Measurements from ENCODE around the gene KRT2.

DNA sequence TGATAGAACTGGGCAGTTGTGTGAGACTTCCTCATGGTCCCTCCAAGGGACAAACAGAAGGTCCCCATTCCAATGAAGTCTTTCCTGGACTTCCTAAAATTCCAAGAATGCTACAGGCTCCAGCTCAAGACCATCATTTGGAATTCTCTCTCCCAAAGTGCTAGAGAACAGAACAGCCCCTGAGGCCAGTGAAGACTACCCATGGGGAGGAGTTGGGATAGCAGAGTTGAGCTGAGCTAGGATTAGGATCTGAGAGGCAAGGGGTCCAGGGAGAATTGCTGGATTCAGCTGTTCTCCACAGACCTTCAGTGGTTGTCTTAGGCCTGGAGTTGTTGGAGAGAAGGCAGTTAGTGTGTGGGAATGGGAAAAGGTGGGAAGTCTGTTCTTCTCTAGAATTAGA lies 17.4 kb upstream of the KRT2 start:
- TF ChIP-seq, protein P1, sequence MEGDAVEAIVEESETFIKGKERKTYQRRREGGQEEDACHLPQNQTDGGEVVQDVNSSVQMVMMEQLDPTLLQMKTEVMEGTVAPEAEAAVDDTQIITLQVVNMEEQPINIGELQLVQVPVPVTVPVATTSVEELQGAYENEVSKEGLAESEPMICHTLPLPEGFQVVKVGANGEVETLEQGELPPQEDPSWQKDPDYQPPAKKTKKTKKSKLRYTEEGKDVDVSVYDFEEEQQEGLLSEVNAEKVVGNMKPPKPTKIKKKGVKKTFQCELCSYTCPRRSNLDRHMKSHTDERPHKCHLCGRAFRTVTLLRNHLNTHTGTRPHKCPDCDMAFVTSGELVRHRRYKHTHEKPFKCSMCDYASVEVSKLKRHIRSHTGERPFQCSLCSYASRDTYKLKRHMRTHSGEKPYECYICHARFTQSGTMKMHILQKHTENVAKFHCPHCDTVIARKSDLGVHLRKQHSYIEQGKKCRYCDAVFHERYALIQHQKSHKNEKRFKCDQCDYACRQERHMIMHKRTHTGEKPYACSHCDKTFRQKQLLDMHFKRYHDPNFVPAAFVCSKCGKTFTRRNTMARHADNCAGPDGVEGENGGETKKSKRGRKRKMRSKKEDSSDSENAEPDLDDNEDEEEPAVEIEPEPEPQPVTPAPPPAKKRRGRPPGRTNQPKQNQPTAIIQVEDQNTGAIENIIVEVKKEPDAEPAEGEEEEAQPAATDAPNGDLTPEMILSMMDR (IDR thresholded peaks at IDR 0.05), result no peak
- TF ChIP-seq POLR2A (IDR thresholded peaks at IDR 0.05; ENCODE audit: low read depth) (no peak), POLR2AphosphoS5 (IDR thresholded peaks at IDR 0.05) (no peak), EP300 (IDR thresholded peaks at IDR 0.05) (no peak)

Measured in esophagus muscularis mucosa (tissue), 4 donors.